Stimulated activated CD4-positive, alpha-beta T cell treated with anti-CD3 and anti-CD28 coated beads, Interleukin-15, amount 100 ng/mL, for 24 hours (primary cell): ENCODE results near the gene PAPOLB.
"Not testable (repeated sequence)": the region's sequence is repeated elsewhere in the genome, so short reads cannot be mapped to it uniquely, and the experiment has no call there.

ENCODE experiments used
- DNase-seq: peaks from one replicate; pipeline ENCODE4 v3.0.0-alpha.2; 2020

The PAPOLB gene

GRCh38 chr7:4861673-4862072, at the start of gene PAPOLB:
Gene PAPOLB, minus strand, starts transcription at chr7:4862030. Its CDS starts 220 bp downstream, at chr7:4861810.
- peak; percentile 19 for DNase-seq

GRCh38 chr7:4911111-4911828, 49.4 kb upstream of the PAPOLB start:
- no peak for DNase-seq

DNA sequence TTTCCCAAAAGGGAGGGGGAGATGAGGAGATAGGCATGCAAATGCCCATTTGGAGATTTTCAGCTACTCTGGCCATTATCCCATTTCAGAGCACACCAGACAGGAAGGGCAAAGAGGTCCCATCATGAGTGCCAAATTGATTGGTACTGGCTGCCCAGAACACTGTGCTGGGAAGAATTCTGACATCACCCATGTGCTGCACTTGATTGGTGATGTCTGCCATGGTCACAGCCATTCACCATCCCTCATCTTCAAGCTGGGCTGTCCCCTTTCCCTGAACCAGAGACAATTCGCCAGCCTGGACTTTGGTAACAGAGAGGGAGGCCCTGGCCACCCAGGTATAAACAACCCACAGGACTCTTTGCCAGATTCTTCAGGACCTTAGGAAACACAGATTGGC, 44.9 kb upstream of the PAPOLB start:
- DNase-seq: no peak

DNA sequence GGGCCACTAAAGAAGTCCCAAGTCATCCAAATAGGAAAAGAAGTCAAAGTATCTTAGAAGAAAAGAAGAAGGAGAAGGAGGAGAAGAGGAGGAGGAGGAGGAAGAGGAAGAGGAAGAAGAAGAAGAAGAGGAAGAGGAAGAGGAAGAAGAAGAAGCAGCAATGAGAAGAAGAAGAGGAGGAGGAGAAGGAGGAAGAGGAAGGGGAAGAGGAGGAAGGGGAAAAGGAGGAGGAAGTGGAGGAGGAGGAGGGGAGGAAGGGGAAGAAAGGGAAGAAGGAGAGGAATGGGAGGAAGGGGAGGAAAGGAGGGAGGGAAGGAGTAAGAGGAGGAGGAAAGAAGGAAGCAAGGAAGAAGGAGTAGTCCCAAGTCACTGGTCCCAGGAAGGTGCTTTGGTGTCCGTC, 43.3 kb upstream of the PAPOLB start:
- no peak for DNase-seq

GRCh38 chr7:4904346-4904745, 42.5 kb upstream of the PAPOLB start:
- DNase-seq: no peak

DNA sequence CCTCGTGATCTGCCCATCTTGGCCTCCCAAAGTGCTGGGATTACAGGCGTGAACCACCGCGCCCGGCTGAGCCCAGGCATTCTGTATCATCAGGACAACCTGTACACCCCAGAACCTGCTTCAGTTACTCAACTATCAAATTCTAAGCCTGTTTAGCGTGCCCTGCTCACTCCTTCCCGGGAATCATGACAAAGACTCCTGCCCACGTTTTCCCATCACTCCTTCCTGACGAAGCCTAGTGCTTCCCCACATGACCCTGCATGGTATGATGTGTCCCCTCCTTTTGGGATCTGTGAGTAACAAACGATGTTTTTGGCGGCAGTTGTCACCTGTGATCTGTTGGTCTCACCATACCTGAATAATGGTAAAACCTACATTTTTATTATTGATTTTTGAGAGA, 33.9 kb upstream of the PAPOLB start:
- DNase-seq: no peak

DNA sequence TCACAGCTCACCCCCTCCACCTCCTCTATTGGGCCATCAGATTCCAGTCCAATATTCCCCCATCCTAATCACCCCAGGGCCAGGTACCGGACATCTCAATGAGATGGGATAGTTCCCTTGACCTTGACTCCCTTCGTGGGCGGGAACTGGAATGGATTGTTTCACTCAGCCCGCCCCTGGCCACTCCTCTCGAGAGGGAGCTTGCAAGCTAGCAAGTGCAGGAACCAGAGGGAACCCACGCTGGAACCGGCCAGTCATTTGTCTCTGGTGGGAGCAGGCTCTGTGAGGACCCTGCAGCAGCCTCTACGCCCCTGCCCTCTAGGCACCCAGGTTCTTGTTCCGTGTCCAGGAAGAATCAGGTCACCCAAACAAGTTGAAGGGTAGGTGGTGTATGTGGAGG, 32.7 kb upstream of the PAPOLB start:
- DNase-seq: no peak

GRCh38 chr7:4893929-4894475, 32.2 kb upstream of the PAPOLB start:
- DNase-seq: no peak

GRCh38 chr7:4893188-4893587, 31.4 kb upstream of the PAPOLB start:
- DNase-seq: not testable (repeated sequence)

- DNase-seq: not testable (repeated sequence)
Observed at GRCh38 chr7:4891522-4891921, 29.7 kb upstream of the PAPOLB start.

GRCh38 chr7:4889682-4890081, 27.9 kb upstream of the PAPOLB start:
- DNase-seq: no peak

GRCh38 chr7:4888161-4888560, 26.3 kb upstream of the PAPOLB start:
- DNase-seq: no peak

DNA sequence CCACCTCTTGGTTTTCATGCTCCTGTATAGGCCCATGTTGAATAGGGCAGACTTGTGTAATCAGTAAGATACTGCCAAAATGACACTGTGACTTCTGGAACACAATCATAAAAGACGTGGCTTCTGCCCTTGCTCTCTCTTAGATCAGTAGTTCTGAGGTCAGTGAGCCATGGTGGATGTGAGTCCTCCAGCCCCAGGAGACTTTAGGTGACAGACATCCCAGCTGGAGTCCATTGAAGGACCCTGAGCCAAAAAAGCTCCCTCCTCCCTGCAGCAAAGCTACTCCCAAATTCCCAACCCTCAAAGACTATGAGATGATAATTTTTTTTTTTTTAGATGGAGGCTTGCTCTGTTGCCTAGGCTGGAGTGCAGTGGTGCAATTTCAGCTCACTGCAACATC, 24.8 kb upstream of the PAPOLB start:
- no peak for DNase-seq

GRCh38 chr7:4885317-4885807, 23.5 kb upstream of the PAPOLB start:
- no peak for DNase-seq

GRCh38 chr7:4884164-4884563, 22.3 kb upstream of the PAPOLB start:
- no peak for DNase-seq

DNA sequence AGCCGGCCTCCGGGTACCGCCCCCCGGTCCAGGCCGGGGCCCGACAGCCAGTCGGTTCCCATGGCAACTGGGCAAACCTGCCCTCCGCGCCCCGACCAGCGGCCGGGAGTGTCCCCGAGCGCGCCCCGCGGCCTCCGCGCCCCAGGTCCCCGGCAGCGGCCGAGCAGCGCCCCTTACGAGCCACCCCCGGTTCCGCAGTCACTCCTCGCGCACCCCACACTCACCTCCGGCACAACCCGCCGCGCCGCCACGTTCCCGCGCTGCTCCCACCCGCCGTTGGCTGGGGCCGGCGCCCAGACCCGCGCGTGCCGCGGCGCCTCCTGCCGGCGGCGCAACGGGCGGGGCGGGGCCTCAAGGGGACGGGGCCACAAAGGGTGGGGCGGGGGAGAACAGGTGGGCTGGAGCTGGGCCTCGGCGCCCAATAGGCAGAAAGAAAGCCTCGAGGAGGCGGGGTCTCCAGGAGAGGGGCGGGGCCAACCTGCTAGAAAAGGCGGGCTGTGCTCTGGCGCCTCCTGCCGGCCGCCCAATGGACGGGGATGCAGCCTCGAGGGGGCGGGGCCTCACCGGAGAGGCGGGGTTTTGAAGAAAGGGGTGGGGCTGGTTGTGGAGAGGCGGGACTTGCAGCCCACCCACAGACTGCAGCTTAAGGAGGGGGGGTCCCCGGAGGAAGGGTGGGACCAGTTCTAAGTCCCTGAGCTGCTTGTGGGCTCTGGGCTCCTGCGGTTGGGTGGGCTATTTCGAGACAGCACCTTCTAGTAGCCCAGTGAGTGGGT, 21.7 kb upstream of the PAPOLB start, which contains the start of gene RADIL:
Gene RADIL, minus strand, starts transcription at position 345 of the 773 bp plus-strand sequence. CDS start 5,577 bp downstream, outside the sequence.
- peak; percentile 95 for DNase-seq

DNA sequence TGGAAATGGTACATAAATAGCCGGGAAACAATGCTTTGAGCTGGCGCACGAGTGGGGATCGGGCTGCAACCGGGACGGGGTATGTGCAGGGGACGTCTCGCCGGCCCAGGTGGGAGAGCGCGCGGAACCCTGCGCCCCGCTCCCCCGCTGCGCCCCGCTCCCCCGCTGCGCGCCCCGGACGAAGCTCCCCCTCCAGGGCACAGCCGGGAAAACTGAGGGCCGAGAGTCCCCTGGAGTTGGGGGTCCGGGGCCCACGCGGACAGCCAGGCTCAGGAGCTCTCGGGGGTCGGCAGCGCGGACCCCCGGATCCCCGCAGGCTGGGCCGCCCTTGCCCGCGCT, 21.2 kb upstream of the PAPOLB start:
- no peak for DNase-seq

- DNase-seq: peak; percentile 11
Observed at GRCh38 chr7:4882169-4883032, 20.6 kb upstream of the PAPOLB start.

DNA sequence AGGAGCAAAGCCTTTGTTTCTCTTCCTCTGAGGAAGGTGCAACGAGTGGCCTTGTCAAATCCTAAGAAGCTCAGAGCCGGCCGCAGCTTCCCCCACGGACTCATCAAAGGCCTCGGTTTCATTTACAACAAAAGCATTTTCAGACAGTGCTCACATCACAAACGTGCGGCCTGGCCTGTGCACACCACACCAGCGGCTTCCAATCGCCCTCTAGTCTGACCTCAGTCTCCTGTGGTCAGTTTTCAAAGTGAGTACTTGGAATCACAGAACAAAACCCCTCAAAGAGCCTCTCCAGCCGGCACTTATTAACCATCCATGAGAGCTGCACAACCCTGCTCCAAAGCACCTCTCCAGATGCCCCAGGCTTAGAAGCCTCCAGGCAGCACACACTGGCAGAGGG, 18.4 kb upstream of the PAPOLB start:
- no peak for DNase-seq

DNA sequence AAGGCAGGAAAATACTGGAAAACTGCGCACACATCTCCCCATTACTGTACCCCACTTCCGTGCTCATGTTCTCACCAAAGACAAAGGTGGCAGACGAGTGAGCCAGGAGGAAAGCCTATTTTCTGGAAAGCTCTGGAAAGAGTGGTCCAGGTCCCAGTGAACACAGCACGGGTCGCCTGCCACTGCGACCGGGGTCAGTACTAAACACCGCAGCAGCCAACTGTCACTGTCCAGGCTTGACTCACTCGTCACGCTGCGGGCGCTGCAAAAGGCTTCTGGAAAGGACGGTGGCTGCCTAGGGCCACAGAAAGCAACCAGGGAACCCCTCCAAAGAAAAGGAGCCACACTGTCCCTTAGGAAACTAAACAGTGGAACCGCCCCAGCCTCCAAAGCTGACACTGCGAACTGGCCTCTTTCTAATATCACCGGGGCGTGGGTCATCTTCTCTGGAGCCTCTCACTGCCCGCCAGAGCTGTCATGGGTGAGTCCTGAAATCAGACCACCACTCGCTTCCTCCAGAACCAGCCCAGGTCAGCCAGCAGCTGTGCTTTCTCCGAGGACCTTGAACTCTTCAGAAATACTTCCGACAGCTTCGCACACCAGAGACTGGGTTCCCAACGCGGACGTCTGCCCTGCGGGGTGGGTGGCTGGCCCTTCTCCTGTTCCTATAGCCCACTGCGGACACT, 17.7 kb upstream of the PAPOLB start:
- DNase-seq: no peak

- no peak for DNase-seq
Observed at GRCh38 chr7:4878336-4879335, 16.8 kb upstream of the PAPOLB start.
